Placental pericyte (primary cell): Measurements from ENCODE around the gene TCEAL8. TPM values are rescaled to one million over a fixed set of nuclear protein-coding genes. Genes with fewer than 3 reads are reported as not detected.

ENCODE experiments used
- total RNA-seq: library from RNA; depleted of rRNA; stranded (reverse); fragments of >200 nt; gene quantifications from 2 replicates; pipeline ENCODE4 v1.2.3, GENCODE V29; 2012

TCEAL8 gene, protein sequence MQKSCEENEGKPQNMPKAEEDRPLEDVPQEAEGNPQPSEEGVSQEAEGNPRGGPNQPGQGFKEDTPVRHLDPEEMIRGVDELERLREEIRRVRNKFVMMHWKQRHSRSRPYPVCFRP
- total RNA-seq, result 69.9 and 80.1 TPM in 2 replicates

DNA sequence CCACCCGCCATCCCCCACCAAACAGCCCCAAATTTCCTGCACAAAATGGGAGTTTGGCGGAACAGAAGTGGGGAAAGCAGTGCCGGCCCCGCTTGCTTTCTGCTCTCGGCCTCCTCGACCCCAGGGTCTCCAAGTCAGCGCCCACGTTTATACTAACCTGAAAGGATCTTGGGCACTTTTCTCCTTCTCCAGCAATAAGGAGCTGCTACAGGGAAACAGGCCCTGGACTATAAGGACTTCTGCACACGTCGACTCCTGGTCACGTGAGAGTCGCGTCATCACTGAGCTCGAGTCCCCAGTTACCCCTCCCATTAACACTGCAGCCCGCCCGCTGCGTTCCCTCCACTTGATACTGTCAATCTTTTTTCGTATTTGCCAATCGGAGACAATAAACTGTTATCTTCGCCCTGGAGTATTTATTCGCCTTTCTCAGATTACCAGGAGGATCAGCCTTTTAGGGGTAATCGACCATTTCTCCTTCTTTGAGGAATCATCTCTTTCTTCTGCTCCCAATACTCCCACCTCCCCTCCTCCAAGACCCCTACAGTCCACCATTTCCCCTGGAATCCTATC is at the start of gene TCEAL8:
Gene TCEAL8 (minus strand): TSS at position 235 of the 573 bp plus-strand sequence. CDS start 1,176 bp downstream, outside the sequence.

DNA sequence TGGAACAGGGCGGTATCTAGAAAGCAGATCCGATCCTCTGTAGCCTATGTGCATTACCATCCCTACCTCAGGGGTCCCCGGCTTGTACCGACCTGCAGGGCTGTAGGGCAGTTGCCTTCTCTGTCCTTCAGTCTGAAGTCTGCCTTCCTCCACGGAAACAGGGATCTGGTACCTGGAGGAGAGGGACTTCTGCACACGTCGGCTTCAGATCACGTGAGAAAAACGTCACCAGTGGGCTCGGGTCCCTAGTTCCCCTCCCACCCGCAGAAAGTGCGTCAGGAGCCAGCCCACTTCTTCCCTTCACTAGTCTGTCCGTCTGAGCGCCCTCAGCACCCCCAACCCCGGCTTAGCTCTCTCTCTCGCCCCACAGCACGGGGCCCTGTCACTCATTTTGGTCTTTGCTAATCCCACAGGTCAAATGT is 21.6 kb upstream of the TCEAL8 start, which contains the start of gene TCEAL5:
Gene TCEAL5 (minus strand): TSS at position 170 of the 422 bp plus-strand sequence. CDS start 2,187 bp downstream, outside the sequence.

DNA sequence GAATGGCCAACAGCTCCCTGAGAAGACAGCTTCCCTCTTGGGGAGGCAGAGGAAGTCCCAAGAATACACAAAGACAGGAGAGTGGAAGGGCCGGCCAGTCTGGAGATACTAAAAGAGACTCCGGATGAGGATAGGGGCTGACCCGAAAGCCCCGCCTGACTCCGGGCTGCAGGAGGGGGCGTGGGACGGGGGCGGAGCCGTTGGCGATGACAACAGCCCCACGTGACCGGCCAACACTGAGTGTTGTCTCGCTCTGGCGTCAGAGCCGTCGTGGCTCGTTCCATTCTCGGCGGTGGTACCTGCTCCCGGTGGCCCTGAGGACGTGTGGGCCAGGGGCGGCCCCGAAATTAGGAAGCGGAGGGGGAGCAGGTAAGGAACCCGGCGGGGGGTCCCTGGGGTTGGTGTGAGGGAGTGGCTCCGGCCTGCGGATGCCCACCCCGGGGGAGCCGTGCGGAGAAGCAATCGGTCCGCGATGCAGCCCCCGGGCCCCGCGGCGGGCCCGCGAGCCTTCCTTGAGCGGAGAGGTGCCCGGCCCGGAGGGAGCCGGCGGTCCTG is 40.0 kb downstream of the TCEAL8 start, which contains the start of gene BEX4:
Gene BEX4 (plus strand): TSS at position 239 of the 555 bp plus-strand sequence. CDS start 1,046 bp downstream, outside the sequence.

Other genes with a start within 250 kb of the TCEAL8 start
- gene BEX1, start 191.0 kb downstream of the TCEAL8 start, total RNA-seq, result 9.0 TPM in 1 of 2 replicates, not detected in the other
- gene NXF3, start 162.0 kb downstream of the TCEAL8 start, total RNA-seq, result not detected in 2 replicates
- gene BEX4, start 40.0 kb downstream of the TCEAL8 start, total RNA-seq, result 3.6 and 16.6 TPM in 2 replicates
- gene TCEAL5, start 21.6 kb upstream of the TCEAL8 start, total RNA-seq, result not detected in 2 replicates
- 2.6 TPM in 1 of 2 replicates, not detected in the other for gene BEX2, start 55.8 kb upstream of the TCEAL8 start, total RNA-seq
- gene TCEAL7, start 75.1 kb upstream of the TCEAL8 start, total RNA-seq, result 0.44 and 11.7 TPM in 2 replicates
- gene TCEAL9, start 101.4 kb upstream of the TCEAL8 start, total RNA-seq, result 59.6 and 132 TPM in 2 replicates
- 115 and 215 TPM in 2 replicates for gene BEX3, start 121.4 kb upstream of the TCEAL8 start, total RNA-seq